ENCODE measurements around the gene RIPK4.

The RIPK4 gene

DNA sequence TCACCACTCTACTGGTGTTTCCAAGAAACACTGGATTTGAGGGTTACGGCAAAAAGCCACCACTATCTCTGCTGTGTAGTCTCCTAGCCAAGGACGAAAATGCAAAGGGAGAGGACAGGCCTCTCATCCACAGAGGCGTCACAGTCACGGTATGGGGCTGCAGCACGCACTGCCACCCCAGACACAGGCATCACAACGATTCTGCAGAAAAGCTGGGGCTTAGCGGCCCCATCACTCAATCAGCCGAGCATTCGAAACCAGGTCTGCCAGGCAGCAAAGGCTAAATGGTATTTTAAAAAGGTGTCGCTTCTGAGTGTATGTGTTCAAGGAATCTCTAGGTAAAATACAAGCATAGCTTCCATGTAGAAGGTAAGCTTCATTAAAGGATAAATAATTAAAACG is 1.4 kb downstream of the RIPK4 start:
- TF ChIP-seq TAF1 (IDR thresholded peaks at IDR 0.05; ENCODE audit: low read depth, low read length), result no peak
- TF ChIP-seq SPI1 (IDR thresholded peaks at IDR 0.05; ENCODE audit: low read depth, low read length), result no peak
- TF ChIP-seq POLR2A (IDR thresholded peaks at IDR 0.05; ENCODE audit: low read depth, low read length), result no peak
- TF ChIP-seq PAX5 (IDR thresholded peaks at IDR 0.05; ENCODE audit: insufficient read depth, low read length, severe bottlenecking), result no peak
- no peak for TF ChIP-seq POLR2AphosphoS5 (IDR thresholded peaks at IDR 0.05; ENCODE audit: low read depth, low read length)
- no peak for TF ChIP-seq POU2F2 (IDR thresholded peaks at IDR 0.05; ENCODE audit: low read depth, low read length)
- FAIRE-seq (no peak), DNase-seq (ENCODE audit: insufficient read length, low spot score) (no peak)

DNA sequence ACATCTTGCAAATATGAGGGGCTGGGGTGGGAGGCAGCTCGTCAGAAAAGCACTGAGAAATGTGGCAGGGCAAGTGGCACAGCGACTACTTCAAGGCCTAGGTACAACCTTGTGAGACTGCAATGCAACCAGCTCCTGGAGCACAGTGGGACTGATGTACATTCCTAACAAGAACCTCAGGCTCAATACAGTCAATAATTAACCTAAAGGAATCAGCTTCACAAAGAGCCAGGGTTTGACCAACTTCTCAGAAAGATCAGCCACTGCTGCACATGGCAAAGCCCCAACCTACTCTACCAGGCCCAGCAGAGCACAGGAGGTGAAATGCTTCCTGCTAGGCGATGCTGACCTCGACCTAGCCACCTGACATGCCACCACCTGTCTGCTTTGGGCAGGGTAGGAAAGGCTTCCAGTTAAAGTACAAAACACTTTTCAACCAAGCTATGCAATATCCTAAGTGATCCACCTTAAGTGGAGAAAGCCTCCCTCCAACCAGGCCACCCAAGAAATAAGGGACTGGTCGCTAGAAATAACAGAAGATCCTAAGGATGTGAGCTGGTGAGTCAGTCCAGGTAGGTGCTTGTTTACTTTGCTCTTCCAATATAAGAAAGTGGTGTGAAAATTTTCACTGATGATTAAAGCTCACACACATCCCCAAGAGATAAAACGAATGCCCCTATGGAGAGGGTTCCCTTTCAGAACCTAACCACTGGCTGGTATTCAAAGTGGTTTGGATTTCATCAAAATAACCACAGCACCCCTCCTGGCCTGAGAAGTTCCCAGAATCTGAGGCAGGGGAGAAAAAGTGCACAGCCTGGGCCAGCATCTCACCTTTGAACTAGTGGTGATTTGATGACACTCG is 2.1 kb downstream of the RIPK4 start:
- DNase-seq (ENCODE audit: insufficient read length, low spot score) (no peak), FAIRE-seq (no peak)
- TF ChIP-seq POLR2AphosphoS5 (IDR thresholded peaks at IDR 0.05; ENCODE audit: low read depth, low read length) (no peak), TAF1 (IDR thresholded peaks at IDR 0.05; ENCODE audit: low read depth, low read length) (no peak), PAX5 (IDR thresholded peaks at IDR 0.05; ENCODE audit: insufficient read depth, low read length, severe bottlenecking) (no peak), POU2F2 (IDR thresholded peaks at IDR 0.05; ENCODE audit: low read depth, low read length) (no peak), POLR2A (IDR thresholded peaks at IDR 0.05; ENCODE audit: low read depth, low read length) (no peak), SPI1 (IDR thresholded peaks at IDR 0.05; ENCODE audit: low read depth, low read length) (no peak)

DNA sequence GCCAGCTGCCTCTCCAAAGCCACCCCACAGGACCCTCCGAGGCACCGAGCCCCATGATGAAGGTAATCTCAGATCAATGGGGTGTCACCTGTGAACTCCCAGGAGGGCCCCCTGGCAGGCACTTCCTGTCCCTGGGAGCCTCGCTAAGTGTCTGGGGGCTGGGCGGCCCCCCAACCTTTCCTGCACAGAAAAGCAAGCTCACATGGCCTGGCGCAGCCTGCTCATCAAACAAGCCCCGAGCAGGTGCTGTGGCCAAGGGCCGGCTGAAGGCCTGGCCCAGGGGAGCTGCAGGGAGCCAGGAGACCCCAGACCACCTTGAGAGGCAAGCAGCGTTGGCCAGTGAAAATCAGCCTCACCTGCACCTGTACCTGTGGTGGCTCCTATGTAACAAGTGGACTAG is 2.9 kb downstream of the RIPK4 start:
- DNase-seq (ENCODE audit: insufficient read length, low spot score) (no peak), FAIRE-seq (no peak)
- TF ChIP-seq SPI1 (IDR thresholded peaks at IDR 0.05; ENCODE audit: low read depth, low read length), result no peak

DNA sequence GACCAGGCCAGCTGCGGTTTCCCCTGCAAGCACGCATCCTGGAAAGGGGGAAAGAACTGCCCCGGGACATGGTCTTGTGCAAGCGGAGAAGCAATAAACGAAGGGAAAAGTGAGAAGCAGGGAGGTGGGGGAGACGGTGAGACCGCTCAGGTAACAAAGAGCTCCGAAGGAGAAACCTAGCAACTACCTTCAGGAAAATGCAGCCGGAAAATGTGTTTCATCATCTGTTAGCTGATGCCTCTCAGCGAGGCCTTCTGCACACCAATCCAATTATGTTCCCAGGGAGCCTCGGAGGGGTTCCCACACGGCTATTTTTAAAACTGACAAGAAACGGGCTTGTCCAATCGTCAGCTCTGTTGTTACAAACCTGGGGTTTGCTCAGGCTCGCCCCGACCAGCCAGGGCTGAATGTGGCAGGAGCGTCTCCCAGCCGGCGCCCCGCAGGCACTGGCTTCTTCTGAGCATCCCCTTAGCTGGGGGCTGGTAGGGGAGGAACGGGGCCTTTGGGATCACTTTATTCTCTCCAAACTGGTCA is 3.4 kb downstream of the RIPK4 start:
- no peak for FAIRE-seq
- DNase-seq (ENCODE audit: insufficient read length, low spot score), result no peak
- TF ChIP-seq TAF1 (IDR thresholded peaks at IDR 0.05; ENCODE audit: low read depth, low read length), result no peak
- no peak for TF ChIP-seq POLR2A (IDR thresholded peaks at IDR 0.05; ENCODE audit: low read depth, low read length)
- no peak for TF ChIP-seq SPI1 (IDR thresholded peaks at IDR 0.05; ENCODE audit: low read depth, low read length)

DNA sequence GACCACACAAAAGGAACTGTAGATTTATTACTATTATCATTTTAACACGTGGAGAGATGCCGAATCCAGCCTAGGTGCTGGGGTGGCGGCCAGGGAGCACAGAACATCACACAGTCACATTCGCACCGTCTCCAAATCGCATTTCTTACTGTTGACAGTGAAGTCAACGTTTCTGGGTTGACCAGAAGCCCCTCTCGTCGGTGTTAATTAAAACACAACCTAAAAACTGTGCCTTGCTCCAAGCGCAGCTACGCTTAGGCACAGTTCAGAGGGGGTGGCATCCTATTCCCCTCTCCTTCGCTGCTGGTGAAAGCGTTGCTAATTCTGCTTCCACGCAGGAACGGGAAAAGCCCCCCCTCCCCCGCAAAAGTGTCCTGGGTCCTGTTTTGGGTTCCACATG is 4.1 kb downstream of the RIPK4 start:
- FAIRE-seq, result no peak
- DNase-seq (ENCODE audit: insufficient read length, low spot score), result no peak

DNA sequence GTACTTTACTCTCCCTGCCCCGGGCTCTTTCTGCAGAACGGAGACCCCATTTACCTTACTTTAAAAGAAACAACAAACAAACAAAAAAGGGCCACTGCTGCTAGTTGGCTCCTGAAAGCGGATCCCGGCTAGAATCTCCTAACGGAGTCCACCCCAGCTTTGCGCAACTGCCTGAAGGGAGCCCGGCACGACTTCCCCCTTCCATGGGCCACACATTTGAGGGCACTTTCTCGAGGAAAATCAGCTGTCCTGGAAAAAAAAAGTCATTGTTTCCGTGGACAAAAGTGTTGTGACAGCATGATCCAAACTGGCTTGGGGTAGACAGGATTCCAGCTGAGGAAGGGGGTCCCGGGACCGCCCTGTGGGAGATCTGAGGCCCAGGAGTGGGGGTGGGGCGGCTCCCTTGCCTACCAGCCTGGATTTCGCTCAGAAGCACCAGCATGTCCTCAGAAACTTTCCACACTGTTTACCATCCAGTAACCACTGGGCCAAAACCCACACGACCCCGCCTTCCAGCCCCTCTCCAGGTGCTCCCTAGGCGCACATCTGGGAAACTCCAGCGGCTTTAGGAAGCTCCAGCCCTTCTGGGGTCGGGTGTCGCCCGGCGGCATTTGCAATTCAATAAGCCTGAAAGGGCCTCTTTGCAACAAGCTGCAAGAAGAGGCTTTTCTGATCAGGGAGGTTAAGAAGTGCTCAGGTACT is 4.8 kb downstream of the RIPK4 start:
- FAIRE-seq, result no peak

More for the DNA sequence above, 4.1 kb downstream of the RIPK4 start:
- no peak for TF ChIP-seq TAF1 (IDR thresholded peaks at IDR 0.05; ENCODE audit: low read depth, low read length)
- TF ChIP-seq PAX5 (IDR thresholded peaks at IDR 0.05; ENCODE audit: insufficient read depth, low read length, severe bottlenecking), result no peak
- TF ChIP-seq POLR2A (IDR thresholded peaks at IDR 0.05; ENCODE audit: low read depth, low read length), result no peak
- TF ChIP-seq SPI1 (IDR thresholded peaks at IDR 0.05; ENCODE audit: low read depth, low read length), result no peak
- TF ChIP-seq POLR2AphosphoS5 (IDR thresholded peaks at IDR 0.05; ENCODE audit: low read depth, low read length), result no peak
- no peak for TF ChIP-seq POU2F2 (IDR thresholded peaks at IDR 0.05; ENCODE audit: low read depth, low read length)

DNA sequence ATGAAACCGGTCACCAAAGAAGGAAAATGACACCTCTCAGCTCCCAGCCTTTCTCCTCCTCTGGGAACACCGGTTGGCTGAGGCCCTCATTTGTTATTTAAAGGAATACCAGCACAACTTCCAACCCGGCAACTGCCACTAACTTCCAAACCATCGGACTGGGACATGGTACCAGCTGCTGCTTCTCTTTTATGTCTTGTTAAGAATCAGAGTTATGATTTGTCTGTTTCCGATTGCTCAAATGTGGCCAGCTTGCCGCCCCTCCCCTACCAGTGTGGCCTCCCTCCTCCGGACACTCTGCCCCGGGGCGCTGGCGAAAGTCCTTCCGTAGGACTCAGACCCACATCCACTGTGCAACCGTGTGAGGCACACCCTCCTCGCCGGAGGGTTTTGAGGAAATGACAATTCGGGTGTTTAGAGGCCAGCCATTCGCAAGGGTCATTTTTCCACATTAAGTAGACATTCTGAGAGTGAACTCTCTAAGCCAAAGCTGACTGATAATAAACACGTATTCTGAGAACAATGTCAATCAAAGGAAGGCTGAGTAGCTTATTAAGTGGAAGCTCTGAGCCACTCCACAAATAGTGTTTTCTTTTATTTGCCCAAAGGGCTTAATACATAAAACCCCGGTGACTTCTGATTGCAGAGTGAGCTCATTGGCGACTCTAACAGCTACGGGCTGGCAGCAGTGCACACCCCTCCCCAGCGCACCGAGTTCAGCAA is 5.5 kb downstream of the RIPK4 start:
- FAIRE-seq (no peak), DNase-seq (ENCODE audit: insufficient read length, low spot score) (no peak)
- TF ChIP-seq TAF1 (IDR thresholded peaks at IDR 0.05; ENCODE audit: low read depth, low read length) (no peak), POLR2A (IDR thresholded peaks at IDR 0.05; ENCODE audit: low read depth, low read length) (no peak)

More for the DNA sequence above, 4.8 kb downstream of the RIPK4 start:
- DNase-seq (ENCODE audit: insufficient read length, low spot score), result no peak
- TF ChIP-seq PAX5 (IDR thresholded peaks at IDR 0.05; ENCODE audit: insufficient read depth, low read length, severe bottlenecking), result no peak
- TF ChIP-seq TAF1 (IDR thresholded peaks at IDR 0.05; ENCODE audit: low read depth, low read length), result no peak
- no peak for TF ChIP-seq POLR2AphosphoS5 (IDR thresholded peaks at IDR 0.05; ENCODE audit: low read depth, low read length)

DNA sequence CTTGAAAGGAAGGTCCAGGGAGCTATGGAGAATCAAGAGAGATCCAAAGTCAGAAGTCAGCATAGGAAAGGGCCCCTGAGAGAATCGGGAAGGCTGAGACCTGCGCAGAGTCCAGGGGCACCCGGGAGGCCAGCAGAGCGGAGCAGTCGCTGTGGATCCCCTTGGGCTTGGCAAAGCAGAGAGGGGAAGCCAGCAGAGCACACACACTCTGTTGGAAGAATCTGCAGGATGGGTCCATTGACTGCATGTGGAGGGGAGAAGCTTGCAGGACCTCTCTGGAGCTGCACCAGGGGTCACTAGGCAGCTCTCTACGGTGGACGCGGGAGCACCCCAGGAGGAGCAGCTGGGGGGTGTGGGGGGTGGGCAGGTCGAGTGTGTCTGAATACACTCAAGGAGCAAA is 6.4 kb downstream of the RIPK4 start:
- TF ChIP-seq PAX5 (IDR thresholded peaks at IDR 0.05; ENCODE audit: insufficient read depth, low read length, severe bottlenecking) (no peak), POLR2A (IDR thresholded peaks at IDR 0.05; ENCODE audit: low read depth, low read length) (no peak), SPI1 (IDR thresholded peaks at IDR 0.05; ENCODE audit: low read depth, low read length) (no peak), POU2F2 (IDR thresholded peaks at IDR 0.05; ENCODE audit: low read depth, low read length) (no peak), TAF1 (IDR thresholded peaks at IDR 0.05; ENCODE audit: low read depth, low read length) (no peak)
- FAIRE-seq, result no peak
- DNase-seq (ENCODE audit: insufficient read length, low spot score), result no peak

DNA sequence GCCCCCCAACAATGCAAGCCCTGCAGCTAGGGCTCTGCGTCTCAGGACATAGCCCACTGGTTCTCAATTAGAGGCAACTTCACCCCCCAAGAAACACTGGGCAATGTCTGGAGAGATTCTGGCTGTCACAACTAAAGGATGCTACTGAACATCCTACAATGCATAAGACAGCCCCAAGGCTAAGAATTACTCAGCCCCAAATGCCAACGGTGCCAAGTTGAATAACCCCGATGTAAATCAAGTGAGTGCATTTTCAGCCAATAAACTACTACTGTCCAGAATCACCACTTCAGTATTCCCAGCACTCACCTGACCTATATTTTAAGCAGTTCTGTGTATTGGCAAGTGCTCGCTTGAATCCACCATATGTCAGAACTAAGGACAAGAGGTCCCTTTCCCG is 6.9 kb downstream of the RIPK4 start:
- no peak for DNase-seq (ENCODE audit: insufficient read length, low spot score)
- TF ChIP-seq TAF1 (IDR thresholded peaks at IDR 0.05; ENCODE audit: low read depth, low read length), result no peak
- TF ChIP-seq POU2F2 (IDR thresholded peaks at IDR 0.05; ENCODE audit: low read depth, low read length), result no peak
- no peak for TF ChIP-seq POLR2A (IDR thresholded peaks at IDR 0.05; ENCODE audit: low read depth, low read length)
- TF ChIP-seq SPI1 (IDR thresholded peaks at IDR 0.05; ENCODE audit: low read depth, low read length), result no peak
- TF ChIP-seq PAX5 (IDR thresholded peaks at IDR 0.05; ENCODE audit: insufficient read depth, low read length, severe bottlenecking), result no peak
- no peak for TF ChIP-seq POLR2AphosphoS5 (IDR thresholded peaks at IDR 0.05; ENCODE audit: low read depth, low read length)
- FAIRE-seq, result no peak
